Activated naive CD4-positive, alpha-beta T cell treated with anti-CD3 and anti-CD28 coated beads, Interleukin-2, amount 50 U/mL, for 16 hours (primary cell): ENCODE results near the gene MYORG.
"Not testable (repeated sequence)": the region's sequence is repeated elsewhere in the genome, so short reads cannot be mapped to it uniquely, and the experiment has no call there.

Source experiments
- DNase-seq: peaks from one replicate; pipeline ENCODE4 v3.0.0-alpha.2; 2020

The MYORG gene

DNA sequence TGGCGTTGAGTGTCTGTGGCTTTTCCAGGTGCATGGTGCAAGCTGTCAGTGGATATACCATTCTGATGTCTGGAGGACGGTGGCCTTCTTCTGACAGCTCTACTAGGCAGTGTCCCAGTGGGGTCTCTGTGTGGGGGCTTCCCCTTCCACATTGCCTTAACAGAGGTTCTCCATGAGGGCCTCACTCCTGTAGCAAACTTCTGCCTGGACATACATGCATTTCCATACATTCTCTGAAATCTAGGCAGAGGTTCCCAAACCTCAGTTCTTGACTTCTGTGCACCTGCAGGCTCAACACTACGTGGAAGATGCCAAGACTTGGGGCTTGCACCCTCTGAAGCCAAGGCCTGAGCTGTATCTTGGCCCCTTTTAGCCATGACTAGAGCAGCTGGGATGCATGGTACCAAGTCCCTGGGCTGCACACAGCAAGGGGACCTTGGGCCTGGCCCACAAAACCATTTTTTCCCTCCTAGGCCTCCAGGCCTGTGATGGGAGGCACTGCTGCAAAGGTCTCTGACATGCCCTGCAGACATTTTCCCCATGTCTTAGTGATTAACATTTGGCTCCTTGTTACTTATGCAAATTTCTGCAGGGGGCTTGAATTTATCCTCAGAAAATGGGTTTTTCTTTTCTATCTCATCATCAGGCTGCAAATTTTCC, 8.8 kb downstream of the MYORG start:
- not testable (repeated sequence) for DNase-seq

DNA sequence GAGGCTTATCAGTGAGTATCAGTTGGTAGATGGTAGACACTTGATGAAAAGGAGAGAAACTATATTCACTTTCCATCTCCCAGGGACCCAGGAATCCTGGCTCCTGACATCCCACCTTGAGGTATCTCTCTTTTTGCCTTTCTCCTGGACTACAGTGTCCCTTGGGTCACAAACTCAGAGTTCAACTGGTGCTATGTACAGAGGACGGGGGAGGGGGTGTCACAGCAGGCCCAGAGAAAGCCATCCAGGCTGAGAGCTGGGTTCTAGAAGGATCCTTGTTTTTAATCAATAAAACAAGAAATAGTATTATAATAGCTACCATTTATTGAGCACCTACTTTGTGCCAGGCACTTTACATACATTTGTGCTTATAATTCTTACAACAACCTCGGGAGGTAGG, 10.3 kb downstream of the MYORG start:
- DNase-seq, result no peak

DNA sequence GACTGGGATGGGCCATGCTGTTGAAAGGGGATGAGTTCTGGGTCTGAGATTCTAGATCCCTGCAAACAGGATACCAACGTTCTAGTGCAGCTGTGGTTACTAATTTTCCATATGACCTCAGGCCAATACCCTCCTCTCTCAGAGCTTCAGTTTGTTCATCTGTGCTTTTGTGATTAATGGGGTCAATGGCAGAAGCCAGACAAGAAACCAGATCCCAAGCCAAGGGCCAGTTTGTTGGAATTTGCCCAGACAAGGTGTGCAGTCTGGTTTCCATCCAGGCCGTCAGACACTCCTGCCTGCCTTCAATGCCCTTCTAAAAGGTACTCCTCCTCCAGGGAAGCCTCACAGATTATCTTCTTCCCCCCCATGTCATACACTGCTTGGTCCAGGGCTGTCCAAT, 11.4 kb downstream of the MYORG start:
- no peak for DNase-seq

- DNase-seq, result no peak
Observed at GRCh38 chr9:34363619-34364351, 12.9 kb downstream of the MYORG start.

GRCh38 chr9:34362614-34363214, 14.0 kb downstream of the MYORG start:
- no peak for DNase-seq

DNA sequence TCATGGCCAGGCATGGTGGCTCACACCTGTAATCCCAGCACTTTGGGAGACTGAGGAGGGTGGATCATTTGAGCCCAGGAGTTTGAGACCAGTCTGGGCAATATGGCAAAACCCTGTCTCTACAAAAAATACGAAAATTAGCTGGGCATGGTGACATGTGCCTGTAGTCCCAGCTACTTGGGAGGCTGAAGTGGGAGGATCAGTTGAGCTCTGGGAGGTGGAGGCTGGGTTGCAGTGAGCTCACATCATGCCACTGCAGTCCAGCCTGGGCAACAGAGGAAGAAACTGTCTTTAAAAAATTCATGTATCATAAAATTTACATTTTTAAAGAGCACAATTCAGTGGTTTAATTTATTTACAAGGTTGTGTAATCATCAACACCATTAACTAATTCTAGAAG, 23.7 kb downstream of the MYORG start:
- DNase-seq, result not testable (repeated sequence)

DNA sequence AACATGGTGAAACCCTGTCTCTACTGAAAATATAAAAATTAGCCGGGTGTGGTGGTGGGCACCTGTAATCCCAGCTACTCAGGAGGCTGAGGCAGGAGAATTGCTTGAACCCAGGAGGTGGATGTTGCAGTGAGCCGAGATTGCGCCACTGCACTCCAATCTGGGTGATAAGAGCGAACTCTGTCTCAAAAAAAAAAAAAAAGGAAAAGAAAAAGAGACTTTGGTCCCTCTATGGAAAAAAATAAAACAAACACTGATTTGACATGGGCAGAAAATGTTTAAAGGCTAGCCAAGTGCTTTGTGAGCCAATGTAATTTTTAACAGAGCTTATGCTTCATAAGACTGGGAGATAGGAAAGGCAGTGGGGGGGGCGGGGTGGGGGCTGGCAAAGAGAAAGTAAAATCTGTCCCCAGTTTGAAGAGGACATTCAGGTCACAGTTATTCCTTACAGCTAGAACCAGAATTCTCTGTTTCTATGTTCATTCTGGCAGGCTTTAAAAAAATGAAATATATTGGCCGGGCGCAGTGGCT, 24.5 kb downstream of the MYORG start:
- DNase-seq, result not testable (repeated sequence)

DNA sequence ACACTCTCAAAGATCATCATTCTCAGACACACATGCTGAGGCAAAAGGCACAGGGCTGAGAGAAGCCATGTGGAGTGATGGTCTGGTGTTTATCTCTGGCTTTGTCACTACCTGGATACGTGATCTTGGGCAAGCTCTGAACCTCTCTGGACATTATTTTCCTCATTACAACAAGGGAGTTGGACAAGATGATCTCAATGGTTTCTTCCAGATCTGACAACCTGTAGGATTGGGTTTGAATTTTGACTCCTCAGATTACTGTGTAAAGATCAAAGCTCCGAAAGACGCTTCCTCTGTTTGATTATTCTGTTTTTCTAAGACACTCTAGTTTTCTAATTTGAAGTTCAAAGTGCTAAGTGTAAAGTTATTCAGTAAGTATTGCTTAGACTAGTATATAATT, 27.4 kb downstream of the MYORG start:
- no peak for DNase-seq

- DNase-seq, result no peak
Observed at GRCh38 chr9:34347800-34348158, 28.9 kb downstream of the MYORG start.

- DNase-seq, result no peak
Observed at GRCh38 chr9:34346873-34347799, 29.6 kb downstream of the MYORG start.

DNA sequence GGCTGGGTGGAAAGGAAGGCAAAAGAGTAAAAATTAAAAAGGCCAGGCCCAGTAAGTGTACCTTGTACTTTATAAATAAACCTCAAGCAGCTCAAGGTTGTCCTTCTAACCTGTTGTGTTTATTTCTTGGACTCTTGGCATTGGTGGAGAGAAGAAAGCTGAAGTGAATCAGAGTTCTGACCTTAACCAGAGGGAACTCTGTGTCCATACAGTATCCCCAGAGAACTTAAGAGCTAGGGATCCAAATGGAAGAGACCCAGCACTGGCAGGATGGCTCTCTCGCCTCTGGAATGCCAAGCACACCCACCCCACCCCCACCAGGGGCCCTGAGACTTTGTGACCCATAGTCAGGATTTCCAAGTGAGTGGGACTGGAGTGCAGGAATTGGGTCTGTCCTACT, 33.1 kb downstream of the MYORG start:
- DNase-seq, result no peak

DNA sequence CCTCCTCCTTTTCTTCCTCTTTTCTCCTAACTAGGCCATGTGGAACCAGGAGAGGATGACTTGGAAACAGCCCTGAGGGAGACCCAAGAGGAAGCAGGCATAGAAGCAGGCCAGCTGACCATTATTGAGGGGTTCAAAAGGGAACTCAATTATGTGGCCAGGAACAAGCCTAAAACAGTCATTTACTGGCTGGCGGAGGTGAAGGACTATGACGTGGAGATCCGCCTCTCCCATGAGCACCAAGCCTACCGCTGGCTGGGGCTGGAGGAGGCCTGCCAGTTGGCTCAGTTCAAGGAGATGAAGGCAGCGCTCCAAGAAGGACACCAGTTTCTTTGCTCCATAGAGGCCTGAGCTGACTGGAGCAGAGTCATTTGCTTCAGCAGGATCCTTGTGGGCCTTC, 33.6 kb downstream of the MYORG start:
- no peak for DNase-seq

- DNase-seq, result no peak
Observed at GRCh38 chr9:34341659-34342295, 34.9 kb downstream of the MYORG start.

GRCh38 chr9:34338665-34339385, 37.9 kb downstream of the MYORG start:
- DNase-seq, result no peak

DNA sequence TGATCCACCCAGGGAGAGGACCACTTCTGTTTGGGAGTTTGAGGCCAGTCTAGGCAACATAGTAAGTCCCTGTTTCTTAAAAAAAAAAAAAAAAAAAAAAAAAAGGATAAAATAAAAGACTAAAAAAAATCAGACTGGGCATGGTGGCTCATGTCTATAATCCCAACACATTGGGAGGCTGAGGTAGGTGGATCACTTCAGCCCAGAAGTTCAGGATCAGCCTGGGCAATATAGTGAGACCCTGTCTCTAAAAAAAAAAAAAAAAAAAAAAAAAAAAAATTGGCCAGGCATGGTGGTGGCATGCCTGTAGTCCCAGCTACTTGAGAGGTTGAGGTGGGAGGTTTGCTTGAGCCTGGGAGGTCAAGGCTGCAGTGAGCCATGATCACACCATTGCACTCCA, 38.6 kb downstream of the MYORG start:
- DNase-seq, result not testable (repeated sequence)

GRCh38 chr9:34337403-34337802, 39.3 kb downstream of the MYORG start:
- DNase-seq, result no peak

DNA sequence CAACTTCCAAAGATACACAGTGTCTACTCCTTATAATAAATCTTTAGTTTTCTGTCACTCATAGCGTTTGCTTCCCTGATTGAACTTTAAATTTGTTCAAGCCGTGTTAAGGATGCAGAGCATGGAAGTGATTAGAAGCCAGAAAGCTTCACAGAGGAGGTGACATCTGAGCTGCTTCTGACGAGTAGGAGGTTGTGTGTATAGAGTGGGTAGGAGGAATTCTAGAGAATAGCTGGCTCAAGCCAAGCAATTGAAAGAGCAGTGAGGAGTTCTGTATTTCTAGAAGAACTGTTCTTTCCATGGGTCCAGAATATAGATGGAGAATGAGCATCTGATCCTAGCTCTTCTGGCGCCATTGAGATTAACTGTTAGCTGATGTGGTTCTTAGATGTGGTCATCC, 41.3 kb downstream of the MYORG start:
- no peak for DNase-seq

GRCh38 chr9:34334916-34335315, 41.8 kb downstream of the MYORG start:
- no peak for DNase-seq

DNA sequence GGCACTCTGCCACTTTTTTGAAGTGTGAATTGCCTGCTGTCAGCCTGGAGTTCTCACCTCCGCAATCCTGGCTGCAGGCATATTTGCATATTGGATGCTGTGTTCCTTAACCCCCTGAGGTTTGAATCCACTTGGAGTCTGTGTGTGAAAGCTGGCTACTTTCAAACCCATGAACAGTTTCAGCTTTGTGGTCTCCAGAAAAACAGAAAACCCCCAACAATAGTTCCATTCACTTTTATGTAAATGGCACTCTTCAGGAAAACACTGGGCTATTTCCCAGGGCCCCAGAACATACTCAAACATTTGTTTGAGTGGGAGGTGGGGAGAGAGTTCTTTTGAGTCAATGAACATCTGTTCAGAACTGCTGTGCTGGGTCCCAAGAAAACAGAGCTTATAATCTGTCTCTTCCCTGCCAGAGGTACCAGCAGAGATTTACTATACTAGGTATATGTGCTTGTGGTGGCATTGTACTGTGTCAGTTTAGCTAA, 42.3 kb downstream of the MYORG start:
- no peak for DNase-seq

DNA sequence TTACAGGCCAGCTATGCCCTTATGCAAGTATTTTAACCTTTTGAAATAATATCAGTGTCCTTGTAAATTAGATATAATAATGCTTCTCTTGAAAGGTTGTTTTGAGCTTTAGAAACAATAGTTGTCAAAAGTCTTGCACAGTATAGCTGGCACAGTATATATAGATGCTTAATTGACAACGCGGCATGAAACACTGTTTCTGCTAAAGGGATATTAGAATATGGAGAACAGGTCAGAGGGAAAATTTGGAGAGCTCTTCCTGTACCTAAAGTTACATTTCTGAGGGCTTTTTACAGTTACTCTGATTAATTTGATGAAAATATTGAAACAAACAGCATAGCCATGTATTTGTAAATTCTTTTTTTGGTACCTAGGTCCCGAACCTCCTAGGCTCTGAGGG, 42.9 kb downstream of the MYORG start:
- DNase-seq, result no peak
